ENCODE results near the gene RGPD4. TPM values are rescaled to one million over a fixed set of nuclear protein-coding genes. Genes with fewer than 3 reads are reported as not detected.

Gene RGPD4
- total RNA-seq, 3 donors from 2014 or later, result not detected

GRCh38 chr2:107927034-107927534 is 100.4 kb downstream of the RGPD4 start:
- no peaks in the 10 kb centered on the region for H3K36me3 ChIP-seq
- no peak overlapping the region for H3K27ac ChIP-seq
- intact Hi-C loops (cut with DNase I; ENCODE audit: low total_unique reads), result no loop called here
- H3K4me3 ChIP-seq, result no peak overlapping the region
- H3K9me3 ChIP-seq, result no peaks in the 10 kb centered on the region
- TF ChIP-seq CTCF (IDR thresholded peaks at IDR 0.05), result no peak
- TF ChIP-seq POLR2A (IDR thresholded peaks at IDR 0.05), result no peak
- no peak for TF ChIP-seq POLR2AphosphoS5 (IDR thresholded peaks at IDR 0.05)
- no peaks in the 10 kb centered on the region for H3K27me3 ChIP-seq
- DNase-seq (ENCODE audit: low spot score in 2 of 2), result no peak
- no peaks in the 10 kb centered on the region for H3K4me1 ChIP-seq

- TF ChIP-seq POLR2AphosphoS5 (IDR thresholded peaks at IDR 0.05) (no peak), POLR2A (IDR thresholded peaks at IDR 0.05) (no peak)
- DNase-seq (ENCODE audit: low spot score in 2 of 2), result no peak
These were observed 104.7 kb downstream of the RGPD4 start for GRCh38 chr2:107931412-107931811.

GRCh38 chr2:107932488-107932887 is 105.8 kb downstream of the RGPD4 start:
- TF ChIP-seq CTCF (IDR thresholded peaks at IDR 0.05), result no peak
- no peak for TF ChIP-seq POLR2AphosphoS5 (IDR thresholded peaks at IDR 0.05)
- TF ChIP-seq POLR2A (IDR thresholded peaks at IDR 0.05), result no peak
- no peaks in the 10 kb centered on the region for H3K4me1 ChIP-seq
- H3K27ac ChIP-seq, result no peak overlapping the region
- DNase-seq (ENCODE audit: low spot score in 2 of 2), result no peak
- no peaks in the 10 kb centered on the region for H3K36me3 ChIP-seq
- intact Hi-C loops (cut with DNase I; ENCODE audit: low total_unique reads), result no loop called here
- no peaks in the 10 kb centered on the region for H3K9me3 ChIP-seq
- no peak overlapping the region for H3K4me3 ChIP-seq
- no peaks in the 10 kb centered on the region for H3K27me3 ChIP-seq

More at GRCh38 chr2:107931412-107931811, 104.7 kb downstream of the RGPD4 start:
- Histone ChIP-seq H3K36me3 (no peaks in the 10 kb centered on the region), H3K9me3 (no peaks in the 10 kb centered on the region), H3K4me1 (no peaks in the 10 kb centered on the region), H3K4me3 (no peak overlapping the region), H3K27me3 (no peaks in the 10 kb centered on the region), H3K27ac (no peak overlapping the region)
- intact Hi-C loops (cut with DNase I; ENCODE audit: low total_unique reads), result no loop called here

- H3K36me3 ChIP-seq, result no peaks in the 10 kb centered on the region
- intact Hi-C loops (cut with DNase I; ENCODE audit: low total_unique reads), result no loop called here
- H3K4me3 ChIP-seq, result no peak overlapping the region
- TF ChIP-seq CTCF (IDR thresholded peaks at IDR 0.05) (no peak), POLR2A (IDR thresholded peaks at IDR 0.05) (no peak), POLR2AphosphoS5 (IDR thresholded peaks at IDR 0.05) (no peak)
- no peak overlapping the region for H3K27ac ChIP-seq
- no peak for DNase-seq (ENCODE audit: low spot score in 2 of 2)
- no peaks in the 10 kb centered on the region for H3K4me1 ChIP-seq
- H3K9me3 ChIP-seq, result no peaks in the 10 kb centered on the region
- H3K27me3 ChIP-seq, result no peaks in the 10 kb centered on the region
These were observed 106.3 kb downstream of the RGPD4 start for GRCh38 chr2:107932979-107933378.

- no peak for DNase-seq (ENCODE audit: low spot score in 2 of 2)
- H3K4me1 ChIP-seq, result no peaks in the 10 kb centered on the region
- H3K4me3 ChIP-seq, result no peak overlapping the region
- TF ChIP-seq CTCF (IDR thresholded peaks at IDR 0.05) (peak; percentile 11 to 25 (median 16)), POLR2A (IDR thresholded peaks at IDR 0.05) (no peak)
- H3K27me3 ChIP-seq, result no peaks in the 10 kb centered on the region
- no peaks in the 10 kb centered on the region for H3K9me3 ChIP-seq
- H3K36me3 ChIP-seq, result no peaks in the 10 kb centered on the region
- no peak overlapping the region for H3K27ac ChIP-seq
- intact Hi-C loops (cut with DNase I; ENCODE audit: low total_unique reads), result no loop called here
These were observed 110.0 kb downstream of the RGPD4 start for GRCh38 chr2:107936433-107937359.

Other genes with a start within 250 kb of the RGPD4 start
- gene SLC5A7, start 159.6 kb downstream of the RGPD4 start, total RNA-seq, result under 1 TPM in 1 of 3 donors, not detected in 2; under 0.01 TPM